GM19397 (cell line): Measurements from ENCODE around the gene RPL37A.

Source experiments
- ATAC-seq: cut with Tn5 transposase; IDR thresholded peaks from one replicate; pipeline ENCODE4 v1.9.1; 2021; ENCODE audit warnings: mild to moderate bottlenecking, moderate library complexity; ENCODE audit not compliant: unreplicated experiment

The RPL37A gene

DNA sequence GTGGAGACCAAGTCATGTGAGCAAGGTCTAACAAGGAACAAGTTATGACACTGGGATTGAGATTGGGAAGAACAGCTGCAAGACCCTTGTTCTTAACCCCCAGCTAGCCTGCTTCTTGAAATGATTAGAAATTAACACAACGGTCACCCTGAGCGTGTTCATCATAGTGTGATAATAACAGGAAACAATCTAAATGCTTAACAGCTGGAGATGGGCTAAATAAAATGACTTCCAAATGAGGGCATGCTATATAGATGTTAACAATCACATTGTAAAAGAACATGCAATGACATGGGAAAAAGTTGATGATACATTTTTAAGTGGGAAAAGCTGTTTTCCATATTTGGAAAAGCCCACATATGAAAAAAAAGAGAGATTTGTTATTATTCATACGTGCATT is 47.6 kb downstream of the RPL37A start:
- no peak for ATAC-seq

DNA sequence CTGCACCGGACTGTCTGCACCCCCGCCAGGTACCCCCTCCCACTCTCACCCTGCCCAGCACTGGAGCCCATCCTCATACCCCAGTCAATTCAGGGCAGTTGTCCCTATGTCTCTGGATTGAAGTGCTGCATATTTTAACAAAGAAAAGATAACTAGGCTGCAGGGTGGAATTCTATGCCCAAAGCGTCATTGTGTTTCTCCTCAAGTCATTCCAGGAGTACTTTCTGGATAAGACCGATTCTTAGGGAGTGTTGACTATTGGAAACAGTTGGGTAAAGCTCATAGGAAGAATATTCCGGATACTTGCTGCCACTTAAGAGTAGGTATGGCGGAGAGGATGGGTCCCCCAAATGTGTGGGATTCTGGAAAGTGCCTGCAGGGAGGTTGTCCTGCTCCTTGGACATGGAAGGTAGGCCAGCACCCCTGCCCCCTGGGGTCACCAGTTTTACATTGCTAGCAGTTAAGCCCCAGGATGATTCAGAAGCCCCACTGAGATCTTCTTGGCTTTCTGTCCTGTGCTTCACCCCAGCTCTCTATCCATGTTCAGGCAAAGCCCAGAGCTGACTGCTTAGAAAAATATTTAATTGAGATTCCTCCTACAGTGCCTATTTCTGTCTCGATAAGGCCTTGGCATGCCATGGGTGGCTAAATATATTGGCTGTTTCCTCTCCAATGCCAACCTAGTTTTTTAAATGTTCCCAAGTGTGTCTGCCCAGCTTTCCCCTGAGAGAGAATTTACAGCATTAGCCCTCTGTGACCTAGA is 48.2 kb downstream of the RPL37A start:
- ATAC-seq, result no peak

DNA sequence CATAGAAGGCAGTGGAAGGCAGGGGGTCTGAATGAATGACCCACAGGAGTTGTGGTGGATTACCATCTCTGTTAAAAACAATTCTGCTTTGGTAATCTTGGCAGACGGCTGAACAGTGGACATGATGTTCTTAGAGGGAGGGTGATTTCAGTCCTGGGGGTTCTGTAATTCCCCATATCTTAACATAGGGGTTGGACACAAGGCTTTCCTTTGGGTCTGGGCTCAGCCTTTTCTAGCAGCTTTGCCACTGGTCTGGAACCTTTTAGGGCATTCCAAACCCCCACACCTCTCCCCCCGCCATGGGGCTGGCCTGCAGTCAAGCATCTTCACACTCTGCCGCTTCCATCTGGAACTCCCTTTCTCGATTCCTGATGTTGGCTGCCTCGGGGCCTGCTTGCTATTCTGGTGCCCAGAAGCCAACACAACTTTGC is 50.3 kb downstream of the RPL37A start:
- no peak for ATAC-seq

- no peak for ATAC-seq
These were observed 51.5 kb downstream of the RPL37A start for GRCh38 chr2:216549926-216550690.

GRCh38 chr2:216551234-216552068 is 52.8 kb downstream of the RPL37A start:
- ATAC-seq, result no peak

GRCh38 chr2:216553093-216553478 is 54.4 kb downstream of the RPL37A start:
- no peak for ATAC-seq
